Transverse colon (tissue), 4 donors: Measurements from ENCODE around the gene SH3TC2. TPM values are rescaled to one million over a fixed set of nuclear protein-coding genes. Genes with fewer than 3 reads are reported as not detected.

ENCODE experiments used
- DNase-seq: peaks from one replicate; pipeline ENCODE4 v3.0.0-alpha.2; 2019
- H3K27ac ChIP-seq, 4 donors: fragments of 200-600 bp; sonication (generic); 2 replicates each; pipeline ENCODE4 v1.5.1; 2016 to 2018; ENCODE audit warnings: inconsistent platforms in 4 of 4
- H3K27me3 ChIP-seq: fragments of 200-600 bp; sonication (generic); 2 replicates; pipeline ENCODE4 v1.5.1; 2017; ENCODE audit warnings: inconsistent platforms
- H3K36me3 ChIP-seq, 4 donors: fragments of 200-600 bp; sonication (generic); 2 replicates each; pipeline ENCODE4 v1.5.1; 2017 to 2019; ENCODE audit warnings: inconsistent platforms in 4 of 4
- H3K4me1 ChIP-seq, 4 donors: fragments of 200-600 bp; sonication (generic); 2 replicates each; pipeline ENCODE4 v1.5.1; 2017 to 2020; ENCODE audit warnings: inconsistent platforms in 4 of 4
- H3K4me3 ChIP-seq, 4 donors: fragments of 200-600 bp; sonication (generic); 1 replicate in 1 of 4; 2 replicates in 3 of 4; pipeline versions ENCODE4 v1.5.1 to v1.6.1; 2017 to 2019; ENCODE audit warnings: inconsistent platforms in 4 of 4
- H3K9me3 ChIP-seq, 2 donors: fragments of 200-600 bp; sonication (generic); 2 replicates each; pipeline ENCODE4 v1.5.1; 2017 to 2019; ENCODE audit warnings: inconsistent platforms in 2 of 2
- CTCF ChIP-seq, 5 experiments: fragments of 200-600 bp in 3 of 5; fragments of 450-650 bp in 2 of 5; sonication (generic) in 3 of 5; IDR thresholded peaks; 1 replicate in 2 of 5; 2 replicates in 3 of 5; pipeline ENCODE4 v1.5.1; 2016 to 2017; ENCODE audit warnings: antibody characterized with exemption in 5 of 5, inconsistent platforms in 3 of 5, mild to moderate bottlenecking in 2 of 5, moderate library complexity in 1 of 5
- EP300 ChIP-seq: sonication (generic); formaldehyde crosslinking; IDR thresholded peaks from one replicate; pipeline ENCODE4 v1.6.1; 2017; ENCODE audit warnings: antibody characterized with exemption, low read depth
- POLR2A ChIP-seq: fragments of 450-650 bp; IDR thresholded peaks from one replicate; pipeline ENCODE4 v1.6.1; 2016; ENCODE audit warnings: antibody characterized with exemption, mild to moderate bottlenecking, moderate library complexity
- POLR2AphosphoS5 ChIP-seq, 3 donors: sonication (generic); formaldehyde crosslinking; IDR thresholded peaks; one replicate each; pipeline ENCODE4 v1.6.1; 2016; ENCODE audit warnings: antibody characterized with exemption in 3 of 3
- WGBS, 2 donors: methylation state at CpG; one replicate each; pipeline ENCODE4 v1.1.5; 2018; ENCODE audit warnings: low coverage in 1 of 2; 5-methylcytosine and 5-hydroxymethylcytosine counted together
- in situ Hi-C, 4 donors: fragments of 200-750 bp; cut with MboI; loops; one replicate each; pipeline versions ENCODE4 v1.15.0 to v1.15.1; 2017; ENCODE audit warnings: low sequenced_read_pairs in 3 of 4, low pct_ligation_motif_present in 1 of 4, low pct_unique_long_range_greater_than_20kb in 1 of 4
- intact Hi-C: fragments of 100-400 bp; cut with DNase I; formaldehyde crosslinking; loops from one replicate; pipeline ENCODE4 v1.15.1; 2023; ENCODE audit warnings: low total_unique reads
- total RNA-seq, 4 donors: library from RNA; depleted of rRNA; stranded (reverse); fragments of >200 nt; gene quantifications; one replicate each; pipeline ENCODE4 v1.1.0, GENCODE V29; 2016

Gene SH3TC2
- total RNA-seq, 4 donors from 2014 or later, result 0.55 to 1.6 (median 1.5) TPM; not detected in 1

- no peaks in the 10 kb centered on the region for H3K9me3 ChIP-seq
- H3K4me3 ChIP-seq, result no peak overlapping the region
- H3K27me3 ChIP-seq, result no peaks in the 10 kb centered on the region
- 86 to 93% methylated on average over 3 of the region's 3 CpGs for WGBS, 2 donors
- H3K27ac ChIP-seq, result no peak overlapping the region
- intact Hi-C loops, result loop anchor here (10.0 kb wide), 1 partner anchor 265 kb away; no protein-coding TSS in a partner anchor
- DNase-seq, result no peak
- TF ChIP-seq POLR2A (no peak), POLR2AphosphoS5 (IDR thresholded peaks at IDR 0.05) (no peak), EP300 (no peak), CTCF (IDR thresholded peaks at IDR 0.05) (no peak)
- peaks cover 0 to 12% (median 4%) of the 10 kb centered on the region in 4 donors for H3K4me1 ChIP-seq
- in situ Hi-C loops, result loop anchor here in 2 of 4 donors (10.0 kb wide), 1 partner anchor 265 kb away; no protein-coding TSS in a partner anchor
- no peaks in the 10 kb centered on the region for H3K36me3 ChIP-seq
Measured at GRCh38 chr5:148999741-149000140, 63.1 kb downstream of the SH3TC2 start.

- Histone ChIP-seq H3K27me3 (no peaks in the 10 kb centered on the region), H3K36me3 (no peaks in the 10 kb centered on the region), H3K4me3 (no peak overlapping the region), H3K27ac (no peak overlapping the region), H3K4me1 (peaks cover 0 to 12% (median 4%) of the 10 kb centered on the region in 4 donors), H3K9me3 (no peaks in the 10 kb centered on the region)
- intact Hi-C loops (no loop called here), in situ Hi-C loops (loop anchor here in 1 of 4 donors (10.0 kb wide), 1 partner anchor 263 kb away; no protein-coding TSS in a partner anchor)
- DNase-seq, result no peak
- TF ChIP-seq CTCF (IDR thresholded peaks at IDR 0.05) (peak; percentile 59 to 68 (median 65)), EP300 (no peak)
- WGBS, 2 donors, result 35 to 60% methylated on average over 2 to 6 of the region's 6 CpGs
Measured at GRCh38 chr5:148998174-148998797, 64.6 kb downstream of the SH3TC2 start.

- no peak for TF ChIP-seq POLR2AphosphoS5 (IDR thresholded peaks at IDR 0.05)
- no peak for TF ChIP-seq POLR2A
- no peak for TF ChIP-seq EP300
- TF ChIP-seq CTCF (IDR thresholded peaks at IDR 0.05), result no peak
Measured at GRCh38 chr5:148996270-148996669, 66.6 kb downstream of the SH3TC2 start.

GRCh38 chr5:148995791-148996190, 67.1 kb downstream of the SH3TC2 start:
- H3K4me3 ChIP-seq, result no peak overlapping the region
- H3K4me1 ChIP-seq, result peaks cover 0 to 12% (median 3%) of the 10 kb centered on the region in 4 donors
- no peak overlapping the region for H3K27ac ChIP-seq
- 59 to 60% methylated on average over 2 of the region's 2 CpGs for WGBS, 2 donors
- H3K27me3 ChIP-seq, result no peaks in the 10 kb centered on the region
- intact Hi-C loops, result no loop called here
- no peak for DNase-seq
- in situ Hi-C loops, result loop anchor here in 1 of 4 donors (10.0 kb wide), 1 partner anchor 261 kb away; no protein-coding TSS in a partner anchor
- H3K9me3 ChIP-seq, result no peaks in the 10 kb centered on the region
- TF ChIP-seq CTCF (IDR thresholded peaks at IDR 0.05), result no peak
- no peak for TF ChIP-seq POLR2AphosphoS5 (IDR thresholded peaks at IDR 0.05)
- TF ChIP-seq EP300, result no peak
- TF ChIP-seq POLR2A, result no peak
- no peaks in the 10 kb centered on the region for H3K36me3 ChIP-seq

More at GRCh38 chr5:148996270-148996669, 66.6 kb downstream of the SH3TC2 start:
- DNase-seq, result no peak
- Histone ChIP-seq H3K9me3 (no peaks in the 10 kb centered on the region), H3K36me3 (no peaks in the 10 kb centered on the region), H3K4me1 (peaks cover 0 to 12% (median 3%) of the 10 kb centered on the region in 4 donors), H3K27ac (no peak overlapping the region), H3K27me3 (no peaks in the 10 kb centered on the region), H3K4me3 (no peak overlapping the region)
- WGBS, 2 donors, result 16 to 18% methylated on average over 3 of the region's 3 CpGs
- in situ Hi-C loops, result loop anchor here in 1 of 4 donors (10.0 kb wide), 1 partner anchor 261 kb away; no protein-coding TSS in a partner anchor
- intact Hi-C loops, result no loop called here
